Spleen (tissue), 11 donors: ENCODE data around the gene AAK1. TPM values are rescaled to one million over a fixed set of nuclear protein-coding genes. Genes with fewer than 3 reads are reported as not detected.

Experiments
- DNase-seq: peaks from one replicate; pipeline ENCODE4 v3.0.0-alpha.2; 2020
- H3K27ac ChIP-seq, 8 donors: fragments of 200-600 bp; sonication (generic) in 7 of 8; 1 replicate in 4 of 8; 2 replicates in 4 of 8; pipeline versions ENCODE4 v1.5.0 to v1.8.0; 2016 to 2021; ENCODE audit warnings: inconsistent platforms in 4 of 8, mild to moderate bottlenecking in 4 of 8, moderate library complexity in 1 of 8
- H3K27me3 ChIP-seq, 7 donors: fragments of 200-600 bp; sonication (generic) in 6 of 7; replicated peaks in 1 of 7; 1 replicate in 4 of 7; 2 replicates in 3 of 7; pipeline versions ENCODE4 v1.5.0 to v1.8.0; 2016 to 2021; ENCODE audit warnings: inconsistent platforms in 3 of 7, mild to moderate bottlenecking in 1 of 7
- H3K36me3 ChIP-seq, 6 donors: fragments of 200-600 bp; sonication (generic) in 5 of 6; 1 replicate in 4 of 6; 2 replicates in 2 of 6; pipeline versions ENCODE4 v1.5.0 to v1.8.0; 2016 to 2021; ENCODE audit warnings: inconsistent platforms in 2 of 6
- H3K4me1 ChIP-seq, 6 donors: fragments of 200-600 bp; sonication (generic) in 5 of 6; 1 replicate in 3 of 6; 2 replicates in 3 of 6; pipeline versions ENCODE4 v1.5.0 to v1.8.0; 2016 to 2021; ENCODE audit warnings: inconsistent platforms in 3 of 6
- H3K4me3 ChIP-seq, 8 donors: fragments of 200-600 bp; sonication (generic) in 7 of 8; 1 replicate in 4 of 8; 2 replicates in 4 of 8; pipeline versions ENCODE4 v1.5.0 to v1.8.0; 2016 to 2021; ENCODE audit warnings: inconsistent platforms in 4 of 8, mild to moderate bottlenecking in 4 of 8, moderate library complexity in 2 of 8
- H3K9me3 ChIP-seq, 8 donors: fragments of 200-600 bp; sonication (generic) in 7 of 8; 1 replicate in 4 of 8; 2 replicates in 4 of 8; pipeline versions ENCODE4 v1.5.0 to v1.8.0; 2016 to 2021; ENCODE audit warnings: inconsistent platforms in 4 of 8
- POLR2A ChIP-seq, 3 donors: fragments of 450-650 bp; IDR thresholded peaks; one replicate each; pipeline ENCODE4 v1.5.1; 2017; ENCODE audit warnings: antibody characterized with exemption in 3 of 3, mild to moderate bottlenecking in 1 of 3
- POLR2AphosphoS5 ChIP-seq, 3 donors: sonication (generic); formaldehyde crosslinking; IDR thresholded peaks; one replicate each; pipeline ENCODE4 v1.5.1; 2017; ENCODE audit warnings: antibody characterized with exemption in 3 of 3
- WGBS, 5 donors: extraction: QIAGEN DNeasy Blood & Tissue Kit in 3 of 5; methylation state at CpG; one replicate each; pipeline versions ENCODE4 v1.1.5 to v1.1.7; 2013 to 2018; 5-methylcytosine and 5-hydroxymethylcytosine counted together
- intact Hi-C: fragments of 100-400 bp; cut with DNase I; formaldehyde crosslinking; loops from one replicate; pipeline ENCODE4 v1.15.0; 2023; ENCODE audit warnings: low total_unique reads
- polyA plus RNA-seq, 3 donors: library from polyadenylated mRNA; stranded (reverse); fragments of 200-250 nt; gene quantifications; one replicate each; pipeline ENCODE4 v1.2.1, GENCODE V29; 2013
- total RNA-seq, 7 donors: library from RNA; depleted of rRNA in 3 of 7; stranded (reverse); fragments of >200 nt in 3 of 7; fragmentation: NEBNext Ultra II Directional in 4 of 7; extraction: Animal tissue kit (Norgen Biotek cat#: 25700) in 4 of 7; gene quantifications; one replicate each; pipeline versions ENCODE4 v1.1.0 to v1.2.1, GENCODE V29; 2016 to 2021
- TF ChIP-seq, protein P1 (sequence below), 11 experiments: fragments of 200-600 bp in 7 of 11; fragments of 450-650 bp in 4 of 11; sonication (generic) in 4 of 11; IDR thresholded peaks in 8 of 11; conservative IDR thresholded peaks in 3 of 11; 1 replicate in 7 of 11; 2 replicates in 4 of 11; pipeline versions ENCODE4 v1.4.0 to v1.8.0; 2016 to 2021; ENCODE audit warnings: antibody characterized with exemption in 11 of 11, inconsistent platforms in 4 of 11, mild to moderate bottlenecking in 1 of 11
- donor health status: healthy with polysubstance abuse.
- donor health status: DM: no; HTN: no; CAD: no; lungs with moderate emphysema.
- donor health status: DM: no; HTN: no; CAD: no.
- donor health status: Bipolar disorder and iron deficiency.
- donor health status: healthy.
- donor health status: DM: no; HTN: no; CAD: no.
- donor health status: DM: yes; HTN: yes; CAD: no.

Gene AAK1
- total and polyA plus RNA-seq, 10 donors, result 8.3 to 95.1 (median 69.1) TPM

DNA sequence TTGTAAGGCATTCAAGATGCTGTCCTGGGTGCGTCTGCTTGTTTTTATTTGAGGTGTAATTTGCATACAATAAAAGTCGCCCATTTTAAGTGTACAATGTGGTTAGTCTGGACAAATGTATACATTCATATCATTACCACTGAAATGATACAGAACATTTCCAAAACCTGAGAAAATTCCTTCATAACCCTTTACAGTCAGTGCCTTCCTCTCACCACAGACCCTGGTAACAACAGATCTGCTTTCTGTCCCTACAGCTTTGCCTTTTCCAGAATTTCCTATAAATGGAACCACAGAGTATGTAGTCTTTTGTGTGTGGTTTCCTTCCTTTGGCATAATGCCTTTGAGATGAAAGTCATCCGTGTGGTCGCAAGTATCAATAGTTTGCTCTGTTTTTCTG lies 160.5 kb downstream of the AAK1 start:
- intact Hi-C loops, result no loop called here
- WGBS, 5 donors, result 69 to 80% (median 77%) methylated on average over 4 of the region's 4 CpGs
- TF ChIP-seq POLR2A (IDR thresholded peaks at IDR 0.05) (no peak), POLR2AphosphoS5 (IDR thresholded peaks at IDR 0.05) (no peak)
- TF ChIP-seq, protein P1, sequence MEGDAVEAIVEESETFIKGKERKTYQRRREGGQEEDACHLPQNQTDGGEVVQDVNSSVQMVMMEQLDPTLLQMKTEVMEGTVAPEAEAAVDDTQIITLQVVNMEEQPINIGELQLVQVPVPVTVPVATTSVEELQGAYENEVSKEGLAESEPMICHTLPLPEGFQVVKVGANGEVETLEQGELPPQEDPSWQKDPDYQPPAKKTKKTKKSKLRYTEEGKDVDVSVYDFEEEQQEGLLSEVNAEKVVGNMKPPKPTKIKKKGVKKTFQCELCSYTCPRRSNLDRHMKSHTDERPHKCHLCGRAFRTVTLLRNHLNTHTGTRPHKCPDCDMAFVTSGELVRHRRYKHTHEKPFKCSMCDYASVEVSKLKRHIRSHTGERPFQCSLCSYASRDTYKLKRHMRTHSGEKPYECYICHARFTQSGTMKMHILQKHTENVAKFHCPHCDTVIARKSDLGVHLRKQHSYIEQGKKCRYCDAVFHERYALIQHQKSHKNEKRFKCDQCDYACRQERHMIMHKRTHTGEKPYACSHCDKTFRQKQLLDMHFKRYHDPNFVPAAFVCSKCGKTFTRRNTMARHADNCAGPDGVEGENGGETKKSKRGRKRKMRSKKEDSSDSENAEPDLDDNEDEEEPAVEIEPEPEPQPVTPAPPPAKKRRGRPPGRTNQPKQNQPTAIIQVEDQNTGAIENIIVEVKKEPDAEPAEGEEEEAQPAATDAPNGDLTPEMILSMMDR (IDR thresholded peaks at IDR 0.05 in 8 of 11, conservative IDR thresholded peaks at IDR 0.05 in 3 of 11), result no peak

DNA sequence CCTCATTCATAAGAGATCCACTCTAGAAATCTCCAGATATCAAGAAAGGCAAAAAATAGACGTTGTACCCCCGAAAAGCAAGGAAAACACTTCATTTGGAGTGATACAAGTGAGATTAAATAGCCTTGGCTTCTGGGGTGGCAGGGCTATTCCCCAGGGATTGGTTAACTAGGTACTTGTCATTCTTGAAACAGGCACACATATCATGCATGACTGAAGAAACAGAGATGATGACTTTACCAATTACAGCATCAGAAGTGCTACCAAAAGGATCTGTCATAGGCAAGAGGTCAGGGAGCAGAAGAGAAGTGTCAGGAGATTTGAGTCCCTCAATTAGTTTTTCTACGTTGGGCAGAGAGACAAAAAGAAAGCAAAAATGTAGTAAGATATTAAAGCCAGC lies 161.1 kb downstream of the AAK1 start:
- H3K4me1 ChIP-seq, result peaks cover 0 to 9% (median 0%) of the 10 kb centered on the region in 6 donors
- 83 to 94% (median 86%) methylated on average over 3 of the region's 3 CpGs for WGBS, 5 donors
- no peak for TF ChIP-seq POLR2AphosphoS5 (IDR thresholded peaks at IDR 0.05)
- no peak for TF ChIP-seq POLR2A (IDR thresholded peaks at IDR 0.05)
- TF ChIP-seq, protein P1 (IDR thresholded peaks at IDR 0.05 in 8 of 11, conservative IDR thresholded peaks at IDR 0.05 in 3 of 11), result no peak
- no peak for DNase-seq
- no peaks in the 10 kb centered on the region for H3K9me3 ChIP-seq
- no peak overlapping the region for H3K4me3 ChIP-seq
- intact Hi-C loops, result no loop called here
- no peak overlapping the region for H3K27ac ChIP-seq
- peaks cover 0 to 69% (median 2%) of the 10 kb centered on the region in 6 donors for H3K36me3 ChIP-seq
- no peaks in the 10 kb centered on the region for H3K27me3 ChIP-seq

More for the DNA sequence above, 160.5 kb downstream of the AAK1 start:
- Histone ChIP-seq H3K4me1 (peaks cover 0 to 6% (median 0%) of the 10 kb centered on the region in 6 donors), H3K27me3 (no peaks in the 10 kb centered on the region), H3K9me3 (no peaks in the 10 kb centered on the region), H3K4me3 (no peak overlapping the region), H3K27ac (no peak overlapping the region), H3K36me3 (peaks cover 0 to 71% (median 2%) of the 10 kb centered on the region in 6 donors)
- no peak for DNase-seq

DNA sequence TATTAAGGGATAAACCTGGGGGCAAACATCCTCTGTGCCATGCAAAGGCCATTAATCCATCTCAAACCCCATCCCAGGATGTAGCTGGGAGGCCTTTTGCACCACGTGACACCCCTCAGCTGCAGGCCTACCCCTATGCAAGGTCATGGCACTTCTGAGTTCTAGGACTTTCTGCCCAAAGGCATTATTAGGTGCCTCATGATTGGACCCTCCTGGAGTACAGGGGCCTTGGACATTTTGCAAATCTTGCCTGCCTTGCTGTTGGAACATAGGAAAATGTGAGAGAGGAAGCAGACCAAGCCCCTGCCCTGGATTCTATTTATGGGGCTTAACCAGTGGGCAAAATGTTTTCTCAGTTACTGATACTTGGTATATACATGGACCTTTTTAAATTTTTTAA lies 162.1 kb downstream of the AAK1 start:
- no peak overlapping the region for H3K27ac ChIP-seq
- TF ChIP-seq POLR2A (IDR thresholded peaks at IDR 0.05), result no peak
- no peak overlapping the region for H3K4me3 ChIP-seq
- peaks cover 0 to 62% (median 2%) of the 10 kb centered on the region in 6 donors for H3K36me3 ChIP-seq
- H3K4me1 ChIP-seq, result peaks cover 0 to 17% (median 0%) of the 10 kb centered on the region in 6 donors
- H3K9me3 ChIP-seq, result no peaks in the 10 kb centered on the region
- intact Hi-C loops, result no loop called here
- no peaks in the 10 kb centered on the region for H3K27me3 ChIP-seq
- 86 to 100% (median 89%) methylated on average over 1 of the region's 1 CpG for WGBS, 5 donors
- DNase-seq, result no peak

DNA sequence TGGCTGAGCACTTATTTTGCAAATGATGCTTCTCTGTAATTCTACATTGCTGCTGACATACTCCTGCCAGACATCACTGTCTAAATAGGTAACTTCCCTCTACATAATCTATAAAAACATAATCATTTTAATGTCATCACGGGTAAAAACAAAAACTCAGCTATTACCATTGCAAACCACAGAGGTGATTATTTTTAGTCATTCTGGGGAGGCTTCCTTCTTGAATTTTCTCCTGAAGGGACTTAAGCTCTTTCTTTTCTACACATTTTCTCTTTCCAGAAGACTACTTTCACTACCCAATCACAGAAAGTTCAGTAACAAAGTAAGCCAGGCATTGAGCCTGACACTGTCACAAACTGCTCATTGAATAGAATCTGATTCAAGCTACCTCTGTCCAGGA lies 165.9 kb downstream of the AAK1 start:
- Histone ChIP-seq H3K27ac (no peak overlapping the region), H3K4me1 (peaks cover 0 to 16% (median 0%) of the 10 kb centered on the region in 6 donors), H3K27me3 (no peaks in the 10 kb centered on the region), H3K36me3 (peaks cover 0 to 68% (median 2%) of the 10 kb centered on the region in 6 donors), H3K9me3 (no peaks in the 10 kb centered on the region), H3K4me3 (no peak overlapping the region)
- DNase-seq, result no peak
- intact Hi-C loops, result no loop called here
- TF ChIP-seq POLR2A (IDR thresholded peaks at IDR 0.05) (no peak), POLR2AphosphoS5 (IDR thresholded peaks at IDR 0.05) (no peak)
- TF ChIP-seq, protein P1 (IDR thresholded peaks at IDR 0.05 in 8 of 11, conservative IDR thresholded peaks at IDR 0.05 in 3 of 11), result no peak
- 44 to 60% (median 56%) methylated on average over 1 of the region's 1 CpG for WGBS, 5 donors

DNA sequence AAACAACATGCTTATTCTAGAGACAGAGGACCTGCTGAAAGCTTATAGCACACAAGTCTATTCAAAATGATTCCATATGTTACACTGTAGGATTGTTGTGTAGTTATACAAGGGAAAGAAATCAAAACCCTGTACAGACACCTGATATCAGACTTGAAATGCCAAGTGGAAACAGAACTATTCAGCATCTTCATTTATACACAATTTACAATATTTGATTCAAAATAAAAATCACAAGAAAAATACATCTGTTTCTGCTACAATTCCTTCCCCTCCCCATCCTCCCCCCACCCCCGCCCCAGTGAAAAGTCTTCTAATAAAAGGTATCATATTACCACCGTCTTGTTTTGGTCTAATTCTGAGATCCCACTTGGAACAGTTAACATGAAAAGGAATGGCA lies 168.9 kb downstream of the AAK1 start:
- H3K36me3 ChIP-seq, result peaks cover 0 to 39% (median 3%) of the 10 kb centered on the region in 6 donors
- TF ChIP-seq, protein P1 (IDR thresholded peaks at IDR 0.05 in 8 of 11, conservative IDR thresholded peaks at IDR 0.05 in 3 of 11), result no peak
- no peak for TF ChIP-seq POLR2A (IDR thresholded peaks at IDR 0.05)
- no peak for TF ChIP-seq POLR2AphosphoS5 (IDR thresholded peaks at IDR 0.05)
- no peak overlapping the region for H3K4me3 ChIP-seq
- no peaks in the 10 kb centered on the region for H3K27me3 ChIP-seq
- H3K4me1 ChIP-seq, result peaks cover 0 to 16% (median 0%) of the 10 kb centered on the region in 6 donors
- 92 to 98% (median 93%) methylated on average over 2 of the region's 2 CpGs for WGBS, 5 donors
- H3K9me3 ChIP-seq, result no peaks in the 10 kb centered on the region
- intact Hi-C loops, result no loop called here
- DNase-seq, result no peak
- H3K27ac ChIP-seq, result no peak overlapping the region
